Body of pancreas (tissue), 4 donors: ENCODE data around the gene CLSTN1. TPM values are rescaled to one million over a fixed set of nuclear protein-coding genes. Genes with fewer than 3 reads are reported as not detected.

ENCODE experiments used
- ATAC-seq: fragments of 150-250 bp; one replicate; pipeline ENCODE4 v1.9.1; 2016
- DNase-seq, 4 donors: peaks; one replicate each; pipeline ENCODE4 v3.0.0-alpha.2; 2019
- H3K27ac ChIP-seq, 4 donors: fragments of 200-600 bp; sonication (generic); 1 replicate in 3 of 4; 2 replicates in 1 of 4; pipeline versions ENCODE4 v1.5.1 to v1.6.1; 2016 to 2019; ENCODE audit warnings: mild to moderate bottlenecking in 1 of 4, mixed read lengths in 1 of 4, moderate library complexity in 1 of 4
- H3K27me3 ChIP-seq, 2 donors: fragments of 200-600 bp; sonication (generic); one replicate each; pipeline ENCODE4 v1.6.0; 2016; ENCODE audit warnings: mild to moderate bottlenecking in 1 of 2
- H3K36me3 ChIP-seq, 2 donors: fragments of 200-600 bp; sonication (generic); replicated peaks in 1 of 2; 2 replicates each; pipeline ENCODE4 v1.5.1; 2016; ENCODE audit warnings: low read depth in 2 of 2; ENCODE audit not compliant: insufficient read depth in 1 of 2
- H3K4me1 ChIP-seq: fragments of 200-600 bp; sonication (generic); one replicate; pipeline ENCODE4 v1.6.0; 2016
- H3K4me3 ChIP-seq, 2 donors: fragments of 200-600 bp; sonication (generic); 1 replicate in 1 of 2; 2 replicates in 1 of 2; pipeline ENCODE4 v1.5.1; 2016 to 2019
- H3K9me3 ChIP-seq, 3 donors: fragments of 200-600 bp; sonication (generic); 1 replicate in 2 of 3; 2 replicates in 1 of 3; pipeline ENCODE4 v1.5.1; 2016
- CTCF ChIP-seq, 7 experiments: fragments of 450-650 bp in 4 of 7; fragments of 200-600 bp in 3 of 7; sonication (generic) in 3 of 7; IDR thresholded peaks; one replicate each; pipeline ENCODE4 v1.5.1; 2016 to 2019; ENCODE audit warnings: antibody characterized with exemption in 7 of 7
- POLR2A ChIP-seq, 3 donors: fragments of 450-650 bp; IDR thresholded peaks; one replicate each; pipeline ENCODE4 v1.6.1; 2016; ENCODE audit warnings: antibody characterized with exemption in 3 of 3, mild to moderate bottlenecking in 2 of 3
- WGBS, 2 donors: methylation state at CpG; one replicate each; pipeline ENCODE4 v1.1.5; 2017; 5-methylcytosine and 5-hydroxymethylcytosine counted together
- intact Hi-C: fragments of 100-400 bp; cut with DNase I; formaldehyde crosslinking; loops from one replicate; pipeline ENCODE4 v1.15.1; 2023
- total RNA-seq, 2 donors: library from RNA; depleted of rRNA; stranded (reverse); fragments of >200 nt; gene quantifications; one replicate each; pipeline ENCODE4 v1.1.0, GENCODE V29; 2016

The CLSTN1 gene
- total RNA-seq, 2 donors from 2014 or later: 60.2 to 64.6 TPM

- intact Hi-C loops: loop anchor here (10.0 kb wide), 1 partner anchor 227 kb away; no protein-coding TSS in a partner anchor
- Histone ChIP-seq H3K9me3 (no peaks in the 10 kb centered on the region), H3K27me3 (no peaks in the 10 kb centered on the region), H3K4me3 (no peak overlapping the region), H3K36me3 (no peaks in the 10 kb centered on the region), H3K27ac (no peak overlapping the region), H3K4me1 (no peaks in the 10 kb centered on the region)
- ATAC-seq: no peak
- no peak for DNase-seq
- WGBS, 2 donors: 79 to 92% methylated on average over 1 to 7 of the region's 8 CpGs
- TF ChIP-seq CTCF (IDR thresholded peaks at IDR 0.05) (no peak), POLR2A (IDR thresholded peaks at IDR 0.05) (no peak)
These were observed 37.6 kb upstream of the CLSTN1 start for GRCh38 chr1:9861360-9861759.

GRCh38 chr1:9860887-9861286 lies 37.1 kb upstream of the CLSTN1 start:
- H3K36me3 ChIP-seq: no peaks in the 10 kb centered on the region
- H3K4me1 ChIP-seq: no peaks in the 10 kb centered on the region
- DNase-seq (no peak), ATAC-seq (no peak)
- H3K9me3 ChIP-seq: no peaks in the 10 kb centered on the region
- no peak for TF ChIP-seq CTCF (IDR thresholded peaks at IDR 0.05)
- no peak for TF ChIP-seq POLR2A (IDR thresholded peaks at IDR 0.05)
- H3K27me3 ChIP-seq: no peaks in the 10 kb centered on the region
- H3K27ac ChIP-seq: no peak overlapping the region
- no peak overlapping the region for H3K4me3 ChIP-seq
- WGBS, 2 donors: 83 to 88% methylated on average over 5 of the region's 5 CpGs
- intact Hi-C loops: loop anchor here (10.0 kb wide), 1 partner anchor 226 kb away; no protein-coding TSS in a partner anchor

GRCh38 chr1:9859281-9860014 lies 35.7 kb upstream of the CLSTN1 start:
- ATAC-seq (no peak), DNase-seq (no peak)
- Histone ChIP-seq H3K4me1 (no peaks in the 10 kb centered on the region), H3K27ac (no peak overlapping the region), H3K27me3 (no peaks in the 10 kb centered on the region), H3K4me3 (no peak overlapping the region), H3K36me3 (no peaks in the 10 kb centered on the region), H3K9me3 (no peaks in the 10 kb centered on the region)
- intact Hi-C loops: loop anchor here (10.0 kb wide), 1 partner anchor 225 kb away; no protein-coding TSS in a partner anchor
- no peak for TF ChIP-seq POLR2A (IDR thresholded peaks at IDR 0.05)
- 72 to 95% methylated on average over 4 to 5 of the region's 5 CpGs for whole genome bisulfite sequencing, 2 donors

GRCh38 chr1:9858293-9859035 lies 34.7 kb upstream of the CLSTN1 start:
- Histone ChIP-seq H3K9me3 (no peaks in the 10 kb centered on the region), H3K36me3 (no peaks in the 10 kb centered on the region), H3K27me3 (no peaks in the 10 kb centered on the region), H3K4me3 (no peak overlapping the region), H3K27ac (no peak overlapping the region), H3K4me1 (no peaks in the 10 kb centered on the region)
- intact Hi-C loops: no loop called here
- DNase-seq (no peak), ATAC-seq (no peak)
- TF ChIP-seq POLR2A (IDR thresholded peaks at IDR 0.05) (no peak), CTCF (IDR thresholded peaks at IDR 0.05) (no peak)
- 94 to 99% methylated on average over 6 of the region's 6 CpGs for WGBS, 2 donors

GRCh38 chr1:9855186-9855585 lies 31.4 kb upstream of the CLSTN1 start:
- DNase-seq (no peak), ATAC-seq (no peak)
- WGBS, 2 donors: 68 to 90% methylated on average over 1 of the region's 1 CpG
- H3K27ac ChIP-seq: no peak overlapping the region
- no peaks in the 10 kb centered on the region for H3K36me3 ChIP-seq
- no peak overlapping the region for H3K4me3 ChIP-seq
- H3K27me3 ChIP-seq: no peaks in the 10 kb centered on the region
- no peaks in the 10 kb centered on the region for H3K9me3 ChIP-seq
- intact Hi-C loops: no loop called here
- no peaks in the 10 kb centered on the region for H3K4me1 ChIP-seq
- TF ChIP-seq CTCF (IDR thresholded peaks at IDR 0.05) (no peak), POLR2A (IDR thresholded peaks at IDR 0.05) (no peak)
